ENCODE results near the gene LTBP2.
A peak's percentile ranks its signal among the peaks of the same experiment; 100 is the strongest.

The LTBP2 gene

GRCh38 chr14:74459289-74459946, 152.6 kb downstream of the LTBP2 start (continued):
- TF ChIP-seq, protein P1, sequence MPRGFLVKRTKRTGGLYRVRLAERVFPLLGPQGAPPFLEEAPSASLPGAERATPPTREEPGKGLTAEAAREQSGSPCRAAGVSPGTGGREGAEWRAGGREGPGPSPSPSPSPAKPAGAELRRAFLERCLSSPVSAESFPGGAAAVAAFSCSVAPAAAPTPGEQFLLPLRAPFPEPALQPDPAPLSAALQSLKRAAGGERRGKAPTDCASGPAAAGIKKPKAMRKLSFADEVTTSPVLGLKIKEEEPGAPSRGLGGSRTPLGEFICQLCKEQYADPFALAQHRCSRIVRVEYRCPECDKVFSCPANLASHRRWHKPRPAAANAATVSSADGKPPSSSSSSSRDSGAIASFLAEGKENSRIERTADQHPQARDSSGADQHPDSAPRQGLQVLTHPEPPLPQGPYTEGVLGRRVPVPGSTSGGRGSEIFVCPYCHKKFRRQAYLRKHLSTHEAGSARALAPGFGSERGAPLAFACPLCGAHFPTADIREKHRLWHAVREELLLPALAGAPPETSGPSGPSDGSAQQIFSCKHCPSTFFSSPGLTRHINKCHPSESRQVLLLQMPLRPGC (tag by site-specific recombination; IDR thresholded peaks at IDR 0.05): no peak
- TF ChIP-seq, protein P2, sequence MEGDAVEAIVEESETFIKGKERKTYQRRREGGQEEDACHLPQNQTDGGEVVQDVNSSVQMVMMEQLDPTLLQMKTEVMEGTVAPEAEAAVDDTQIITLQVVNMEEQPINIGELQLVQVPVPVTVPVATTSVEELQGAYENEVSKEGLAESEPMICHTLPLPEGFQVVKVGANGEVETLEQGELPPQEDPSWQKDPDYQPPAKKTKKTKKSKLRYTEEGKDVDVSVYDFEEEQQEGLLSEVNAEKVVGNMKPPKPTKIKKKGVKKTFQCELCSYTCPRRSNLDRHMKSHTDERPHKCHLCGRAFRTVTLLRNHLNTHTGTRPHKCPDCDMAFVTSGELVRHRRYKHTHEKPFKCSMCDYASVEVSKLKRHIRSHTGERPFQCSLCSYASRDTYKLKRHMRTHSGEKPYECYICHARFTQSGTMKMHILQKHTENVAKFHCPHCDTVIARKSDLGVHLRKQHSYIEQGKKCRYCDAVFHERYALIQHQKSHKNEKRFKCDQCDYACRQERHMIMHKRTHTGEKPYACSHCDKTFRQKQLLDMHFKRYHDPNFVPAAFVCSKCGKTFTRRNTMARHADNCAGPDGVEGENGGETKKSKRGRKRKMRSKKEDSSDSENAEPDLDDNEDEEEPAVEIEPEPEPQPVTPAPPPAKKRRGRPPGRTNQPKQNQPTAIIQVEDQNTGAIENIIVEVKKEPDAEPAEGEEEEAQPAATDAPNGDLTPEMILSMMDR (tag by site-specific recombination; IDR thresholded peaks at IDR 0.05): peak; percentile 26
- 0 out of 2 replicates have a peak, but pooled peaks have one; percentile 29 for TF ChIP-seq ZNF660 (tag by site-specific recombination; IDR thresholded peaks at IDR 0.05)
- no peak for TF ChIP-seq ZFP37 (tag by site-specific recombination; IDR thresholded peaks at IDR 0.05)
- TF ChIP-seq KLF10 (tag by site-specific recombination; IDR thresholded peaks at IDR 0.05): no peak
- no peak for TF ChIP-seq WT1 (tag by site-specific recombination; IDR thresholded peaks at IDR 0.05)

GRCh38 chr14:74457565-74457895, 154.5 kb downstream of the LTBP2 start:
- POLR2A ChIA-PET: interaction anchor here (1.1 kb wide), 1 partner anchor 36 kb away, joined by 4 read pairs; the partner anchor contains the start of gene ISCA2
- Histone ChIP-seq H3K4me1 (ENCODE audit: control insufficient read depth, insufficient read depth, low read length) (no peaks in the 10 kb centered on the region), H3K9me3 (ENCODE audit: control insufficient read depth, insufficient read depth, low read depth, low read length) (no peaks in the 10 kb centered on the region), H3K4me3 (ENCODE audit: low read depth, low read length) (no peak overlapping the region), H3K36me3 (ENCODE audit: control insufficient read depth in 2 of 2, insufficient read depth in 1 of 2, low read length in 2 of 2) (no peaks in the 10 kb centered on the region), H3K27ac (ENCODE audit: extremely low read depth, low read depth, low read length) (no peak overlapping the region)
- CTCF ChIA-PET: interaction anchor here (0.6 to 1.8 kb wide), 2 partner anchors 8 to 21 kb away, joined by 3 to 6 read pairs; no protein-coding TSS in a partner anchor
- TF ChIP-seq ZFP41 (tag by site-specific recombination; IDR thresholded peaks at IDR 0.05; ENCODE audit: borderline replicate concordance): no peak
- TF ChIP-seq, protein P3, sequence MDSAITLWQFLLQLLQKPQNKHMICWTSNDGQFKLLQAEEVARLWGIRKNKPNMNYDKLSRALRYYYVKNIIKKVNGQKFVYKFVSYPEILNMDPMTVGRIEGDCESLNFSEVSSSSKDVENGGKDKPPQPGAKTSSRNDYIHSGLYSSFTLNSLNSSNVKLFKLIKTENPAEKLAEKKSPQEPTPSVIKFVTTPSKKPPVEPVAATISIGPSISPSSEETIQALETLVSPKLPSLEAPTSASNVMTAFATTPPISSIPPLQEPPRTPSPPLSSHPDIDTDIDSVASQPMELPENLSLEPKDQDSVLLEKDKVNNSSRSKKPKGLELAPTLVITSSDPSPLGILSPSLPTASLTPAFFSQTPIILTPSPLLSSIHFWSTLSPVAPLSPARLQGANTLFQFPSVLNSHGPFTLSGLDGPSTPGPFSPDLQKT (IDR thresholded peaks at IDR 0.05; ENCODE audit: borderline replicate concordance, low read depth, low read length): no peak
- TF ChIP-seq MZF1 (tag by site-specific recombination; IDR thresholded peaks at IDR 0.05; ENCODE audit: borderline replicate concordance): no peak
- TF ChIP-seq, protein P4, sequence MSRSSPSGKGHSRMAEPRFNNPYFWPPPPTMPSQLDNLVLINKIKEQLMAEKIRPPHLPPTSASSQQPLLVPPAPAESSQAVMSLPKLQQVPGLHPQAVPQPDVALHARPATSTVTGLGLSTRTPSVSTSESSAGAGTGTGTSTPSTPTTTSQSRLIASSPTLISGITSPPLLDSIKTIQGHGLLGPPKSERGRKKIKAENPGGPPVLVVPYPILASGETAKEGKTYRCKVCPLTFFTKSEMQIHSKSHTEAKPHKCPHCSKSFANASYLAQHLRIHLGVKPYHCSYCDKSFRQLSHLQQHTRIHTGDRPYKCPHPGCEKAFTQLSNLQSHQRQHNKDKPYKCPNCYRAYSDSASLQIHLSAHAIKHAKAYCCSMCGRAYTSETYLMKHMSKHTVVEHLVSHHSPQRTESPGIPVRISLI (tag by site-specific recombination; IDR thresholded peaks at IDR 0.05): no peak
- no peak for TF ChIP-seq ZNF214 (tag by site-specific recombination; IDR thresholded peaks at IDR 0.05; ENCODE audit: borderline replicate concordance)
- TF ChIP-seq ZNF660 (tag by site-specific recombination; IDR thresholded peaks at IDR 0.05): no peak
- TF ChIP-seq ZNF175 (tag by site-specific recombination; IDR thresholded peaks at IDR 0.05): no peak
- TF ChIP-seq, protein P5, sequence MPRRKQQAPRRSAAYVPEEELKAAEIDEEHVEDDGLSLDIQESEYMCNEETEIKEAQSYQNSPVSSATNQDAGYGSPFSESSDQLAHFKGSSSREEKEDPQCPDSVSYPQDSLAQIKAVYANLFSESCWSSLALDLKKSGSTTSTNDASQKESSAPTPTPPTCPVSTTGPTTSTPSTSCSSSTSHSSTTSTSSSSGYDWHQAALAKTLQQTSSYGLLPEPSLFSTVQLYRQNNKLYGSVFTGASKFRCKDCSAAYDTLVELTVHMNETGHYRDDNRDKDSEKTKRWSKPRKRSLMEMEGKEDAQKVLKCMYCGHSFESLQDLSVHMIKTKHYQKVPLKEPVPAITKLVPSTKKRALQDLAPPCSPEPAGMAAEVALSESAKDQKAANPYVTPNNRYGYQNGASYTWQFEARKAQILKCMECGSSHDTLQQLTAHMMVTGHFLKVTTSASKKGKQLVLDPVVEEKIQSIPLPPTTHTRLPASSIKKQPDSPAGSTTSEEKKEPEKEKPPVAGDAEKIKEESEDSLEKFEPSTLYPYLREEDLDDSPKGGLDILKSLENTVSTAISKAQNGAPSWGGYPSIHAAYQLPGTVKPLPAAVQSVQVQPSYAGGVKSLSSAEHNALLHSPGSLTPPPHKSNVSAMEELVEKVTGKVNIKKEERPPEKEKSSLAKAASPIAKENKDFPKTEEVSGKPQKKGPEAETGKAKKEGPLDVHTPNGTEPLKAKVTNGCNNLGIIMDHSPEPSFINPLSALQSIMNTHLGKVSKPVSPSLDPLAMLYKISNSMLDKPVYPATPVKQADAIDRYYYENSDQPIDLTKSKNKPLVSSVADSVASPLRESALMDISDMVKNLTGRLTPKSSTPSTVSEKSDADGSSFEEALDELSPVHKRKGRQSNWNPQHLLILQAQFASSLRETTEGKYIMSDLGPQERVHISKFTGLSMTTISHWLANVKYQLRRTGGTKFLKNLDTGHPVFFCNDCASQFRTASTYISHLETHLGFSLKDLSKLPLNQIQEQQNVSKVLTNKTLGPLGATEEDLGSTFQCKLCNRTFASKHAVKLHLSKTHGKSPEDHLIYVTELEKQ (tag by site-specific recombination; IDR thresholded peaks at IDR 0.05; ENCODE audit: borderline replicate concordance): no peak
- no peak for TF ChIP-seq ZNF473 (tag by site-specific recombination; IDR thresholded peaks at IDR 0.05)
- TF ChIP-seq GLIS1 (tag by site-specific recombination; IDR thresholded peaks at IDR 0.05): no peak
- no peak for TF ChIP-seq ZNF133 (tag by site-specific recombination; IDR thresholded peaks at IDR 0.05)
- TF ChIP-seq, protein P6, sequence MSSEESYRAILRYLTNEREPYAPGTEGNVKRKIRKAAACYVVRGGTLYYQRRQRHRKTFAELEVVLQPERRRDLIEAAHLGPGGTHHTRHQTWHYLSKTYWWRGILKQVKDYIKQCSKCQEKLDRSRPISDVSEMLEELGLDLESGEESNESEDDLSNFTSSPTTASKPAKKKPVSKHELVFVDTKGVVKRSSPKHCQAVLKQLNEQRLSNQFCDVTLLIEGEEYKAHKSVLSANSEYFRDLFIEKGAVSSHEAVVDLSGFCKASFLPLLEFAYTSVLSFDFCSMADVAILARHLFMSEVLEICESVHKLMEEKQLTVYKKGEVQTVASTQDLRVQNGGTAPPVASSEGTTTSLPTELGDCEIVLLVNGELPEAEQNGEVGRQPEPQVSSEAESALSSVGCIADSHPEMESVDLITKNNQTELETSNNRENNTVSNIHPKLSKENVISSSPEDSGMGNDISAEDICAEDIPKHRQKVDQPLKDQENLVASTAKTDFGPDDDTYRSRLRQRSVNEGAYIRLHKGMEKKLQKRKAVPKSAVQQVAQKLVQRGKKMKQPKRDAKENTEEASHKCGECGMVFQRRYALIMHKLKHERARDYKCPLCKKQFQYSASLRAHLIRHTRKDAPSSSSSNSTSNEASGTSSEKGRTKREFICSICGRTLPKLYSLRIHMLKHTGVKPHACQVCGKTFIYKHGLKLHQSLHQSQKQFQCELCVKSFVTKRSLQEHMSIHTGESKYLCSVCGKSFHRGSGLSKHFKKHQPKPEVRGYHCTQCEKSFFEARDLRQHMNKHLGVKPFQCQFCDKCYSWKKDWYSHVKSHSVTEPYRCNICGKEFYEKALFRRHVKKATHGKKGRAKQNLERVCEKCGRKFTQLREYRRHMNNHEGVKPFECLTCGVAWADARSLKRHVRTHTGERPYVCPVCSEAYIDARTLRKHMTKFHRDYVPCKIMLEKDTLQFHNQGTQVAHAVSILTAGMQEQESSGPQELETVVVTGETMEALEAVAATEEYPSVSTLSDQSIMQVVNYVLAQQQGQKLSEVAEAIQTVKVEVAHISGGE (tag by site-specific recombination; conservative IDR thresholded peaks at IDR 0.05; ENCODE audit: low read depth): no peak
- TF ChIP-seq ZNF24 (tag by site-specific recombination; IDR thresholded peaks at IDR 0.05): no peak
- TF ChIP-seq ZNF248 (tag by site-specific recombination; IDR thresholded peaks at IDR 0.05): no peak
- no peak for TF ChIP-seq ZNF366 (tag by site-specific recombination; conservative IDR thresholded peaks at IDR 0.05)
- no peak for TF ChIP-seq ZNF202 (tag by site-specific recombination; IDR thresholded peaks at IDR 0.05; ENCODE audit: borderline replicate concordance)
- no peak for TF ChIP-seq GLI2 (tag by site-specific recombination; IDR thresholded peaks at IDR 0.05; ENCODE audit: borderline replicate concordance, low read depth)
- TF ChIP-seq ZNF221 (tag by site-specific recombination; IDR thresholded peaks at IDR 0.05; ENCODE audit: borderline replicate concordance): no peak
- TF ChIP-seq OVOL3 (tag by site-specific recombination; IDR thresholded peaks at IDR 0.05): no peak
